IMR-90 (cell line): ENCODE data around the gene ZNF563. TPM values are rescaled to one million over a fixed set of nuclear protein-coding genes. Genes with fewer than 3 reads are reported as not detected.

ENCODE experiments used
- ATAC-seq: fragments of 200-7000 bp; cut with Tn5 transposase; 2 replicates; pipeline ENCODE4 v1.9.1; 2020; ENCODE audit warnings: low read depth, mild to moderate bottlenecking, moderate library complexity
- BruUV-seq: library from RNA; stranded (reverse); fragments of 400-500 nt; replicated peaks from 2 replicates; lab custom pipeline; 2021; lab: Mats Ljungman, UMichigan
- CTCF ChIA-PET: fragments of 300-600 bp; formaldehyde crosslinking; extraction: SDS; loops from one replicate; lab custom pipeline; 2021; ENCODE audit warnings: antibody characterized with exemption; lab: Yijun Ruan, JAX
- POLR2A ChIA-PET: fragments of 300-600 bp; sonication (Branson Sonifier 250); formaldehyde crosslinking; loops from one replicate; lab custom pipeline; 2022; ENCODE audit warnings: antibody characterized with exemption; ENCODE audit not compliant: unreplicated experiment; lab: Charles Lee
- DNase-seq: peaks from one replicate; pipeline ENCODE4 v3.0.0; 2013
- H2AFZ ChIP-seq: replicated peaks from 2 replicates; pipeline ENCODE3; 2013; ENCODE audit warnings: low read length, mild to moderate bottlenecking; ENCODE audit not compliant: poor library complexity
- H2AK5ac ChIP-seq: 2 replicates; pipeline ENCODE4 v1.6.1; 2013; ENCODE audit warnings: low read depth, low read length, inconsistent platforms
- H2AK9ac ChIP-seq: replicated peaks from 2 replicates; pipeline ENCODE3; 2013; ENCODE audit warnings: mild to moderate bottlenecking, low read depth, low read length, moderate library complexity; ENCODE audit not compliant: poor library complexity
- H2BK120ac ChIP-seq: 2 replicates; pipeline ENCODE4 v1.6.1; 2013; ENCODE audit warnings: low read depth, low read length, inconsistent platforms
- H2BK15ac ChIP-seq: 3 replicates; pipeline ENCODE4 v1.6.1; 2013; ENCODE audit warnings: low read depth, low read length, inconsistent platforms
- H2BK20ac ChIP-seq: 2 replicates; pipeline ENCODE4 v1.6.1; 2013; ENCODE audit warnings: low read depth, mild to moderate bottlenecking, inconsistent platforms, low read length, moderate library complexity
- H2BK5ac ChIP-seq: 2 replicates; pipeline ENCODE4 v1.6.1; 2013; ENCODE audit warnings: mild to moderate bottlenecking, low read depth, low read length, inconsistent platforms; ENCODE audit not compliant: poor library complexity, severe bottlenecking
- H3K14ac ChIP-seq: replicated peaks from 2 replicates; pipeline ENCODE4 v1.6.1; 2013; ENCODE audit warnings: low read depth, low read length, inconsistent platforms
- H3K18ac ChIP-seq: 2 replicates; pipeline ENCODE4 v1.6.1; 2013; ENCODE audit warnings: low read depth, low read length, control low read depth
- H3K23ac ChIP-seq: 2 replicates; pipeline ENCODE4 v1.6.1; 2013; ENCODE audit warnings: low read depth, low read length, inconsistent platforms
- H3K27ac ChIP-seq: 2 replicates; pipeline ENCODE4 v1.5.1; 2013; ENCODE audit warnings: mild to moderate bottlenecking, control low read depth, low read length; ENCODE audit not compliant: insufficient read depth
- H3K27me3 ChIP-seq: 2 replicates; pipeline ENCODE4 v1.6.1; 2013; ENCODE audit warnings: low read length; ENCODE audit not compliant: control insufficient read depth, insufficient read depth
- H3K36me3 ChIP-seq: 2 replicates; pipeline ENCODE4 v1.6.1; 2013; ENCODE audit warnings: low read length, mixed read lengths; ENCODE audit not compliant: control insufficient read depth, insufficient read depth
- H3K4ac ChIP-seq: 2 replicates; pipeline ENCODE4 v1.6.1; 2013; ENCODE audit warnings: low read depth, low read length, inconsistent platforms
- H3K4me1 ChIP-seq: 2 replicates; pipeline ENCODE4 v1.6.1; 2013; ENCODE audit warnings: low read length, mixed read lengths; ENCODE audit not compliant: control insufficient read depth, insufficient read depth
- H3K4me2 ChIP-seq: 2 replicates; pipeline ENCODE4 v1.6.1; 2013; ENCODE audit warnings: low read depth, mild to moderate bottlenecking, control low read depth, low read length, moderate library complexity
- H3K4me3 ChIP-seq: 2 replicates; pipeline ENCODE4 v1.5.1; 2013; ENCODE audit warnings: low read depth, mild to moderate bottlenecking, control low read depth, low read length, moderate library complexity; ENCODE audit not compliant: insufficient read depth
- H3K56ac ChIP-seq: 2 replicates; pipeline ENCODE4 v1.6.1; 2013; ENCODE audit warnings: low read length, inconsistent platforms; ENCODE audit not compliant: insufficient read depth; ENCODE audit errors: extremely low read depth
- H3K79me1 ChIP-seq, 2 experiments: 2 replicates each; pipeline ENCODE4 v1.6.1; 2013; ENCODE audit warnings: low read length in 2 of 2, inconsistent platforms in 1 of 2, low read depth in 1 of 2
- H3K9ac ChIP-seq: 2 replicates; pipeline ENCODE4 v1.6.1; 2013; ENCODE audit warnings: low read depth, low read length, control low read depth
- H3K9me1 ChIP-seq: 2 replicates; pipeline ENCODE4 v1.6.1; 2013; ENCODE audit warnings: low read length, inconsistent platforms; ENCODE audit not compliant: insufficient read depth
- H3K9me3 ChIP-seq: 2 replicates; pipeline ENCODE4 v1.6.1; 2013; ENCODE audit warnings: low read length; ENCODE audit not compliant: control insufficient read depth, insufficient read depth
- H4K20me1 ChIP-seq: 2 replicates; pipeline ENCODE4 v1.6.1; 2013; ENCODE audit warnings: low read length, inconsistent platforms; ENCODE audit not compliant: insufficient read depth
- H4K5ac ChIP-seq: 2 replicates; pipeline ENCODE4 v1.6.1; 2013; ENCODE audit warnings: mild to moderate bottlenecking, low read depth, low read length, control low read depth
- H4K8ac ChIP-seq, 2 experiments: 2 replicates each; pipeline ENCODE4 v1.6.1; 2013; ENCODE audit warnings: low read depth in 2 of 2, low read length in 2 of 2, control low read depth in 1 of 2, inconsistent platforms in 1 of 2
- H4K91ac ChIP-seq: 2 replicates; pipeline ENCODE4 v1.6.1; 2013; ENCODE audit warnings: low read depth, low read length, inconsistent platforms; ENCODE audit not compliant: insufficient read depth
- BHLHE40 ChIP-seq: fragments of 150-350 bp; IDR thresholded peaks from 2 replicates; pipeline ENCODE4 v1.6.1; 2016; ENCODE audit warnings: mild to moderate bottlenecking, low read depth, low read length
- CEBPB ChIP-seq: IDR thresholded peaks from 2 replicates; pipeline ENCODE4 v1.6.1; 2012; ENCODE audit warnings: low read depth, low read length, improper control_type of control experiment
- CHD1 ChIP-seq: IDR thresholded peaks from 2 replicates; pipeline ENCODE4 v1.6.1; 2012; ENCODE audit warnings: low read depth, low read length, improper control_type of control experiment
- FOS ChIP-seq: fragments of 150-350 bp; IDR thresholded peaks from 2 replicates; pipeline ENCODE4 v1.6.1; 2016; ENCODE audit warnings: low read depth, low read length
- MAFK ChIP-seq: IDR thresholded peaks from 2 replicates; pipeline ENCODE4 v1.6.1; 2012; ENCODE audit warnings: low read depth, low read length, improper control_type of control experiment
- MAZ ChIP-seq: IDR thresholded peaks from 2 replicates; pipeline ENCODE4 v1.6.1; 2012; ENCODE audit warnings: low read depth, mild to moderate bottlenecking, low read length, improper control_type of control experiment, moderate library complexity, borderline replicate concordance
- NFE2L2 ChIP-seq: fragments of 150-350 bp; IDR thresholded peaks from 2 replicates; pipeline ENCODE4 v1.6.1; 2016; ENCODE audit warnings: low read depth, mild to moderate bottlenecking, low read length
- POLR2A ChIP-seq: IDR thresholded peaks from 2 replicates; pipeline ENCODE4 v1.6.1; 2012; ENCODE audit warnings: mild to moderate bottlenecking, low read depth, low read length
- RAD21 ChIP-seq: IDR thresholded peaks from 2 replicates; pipeline ENCODE4 v1.6.1; 2012; ENCODE audit warnings: low read length, improper control_type of control experiment
- RCOR1 ChIP-seq: IDR thresholded peaks from 2 replicates; pipeline ENCODE4 v1.6.1; 2012; ENCODE audit warnings: mild to moderate bottlenecking, low read length, improper control_type of control experiment; ENCODE audit not compliant: insufficient replicate concordance
- RFX5 ChIP-seq: IDR thresholded peaks from 2 replicates; pipeline ENCODE4 v1.8.0; 2012; ENCODE audit warnings: low read depth, mild to moderate bottlenecking, low read length, moderate library complexity
- SMC3 ChIP-seq: fragments of 150-350 bp; IDR thresholded peaks from 2 replicates; pipeline ENCODE4 v1.6.1; 2016; ENCODE audit warnings: low read depth, mild to moderate bottlenecking, antibody characterized with exemption, low read length, moderate library complexity
- whole genome bisulfite sequencing, 2 experiments: methylation state at CpG; one replicate each; pipeline versions ENCODE4 v1.1.5 to v1.1.7; 2013; ENCODE audit warnings: missing lambda C conversion rate in 2 of 2; ENCODE audit not compliant: insufficient read length in 1 of 2; ENCODE audit errors: extremely low coverage in 2 of 2; 5-methylcytosine and 5-hydroxymethylcytosine counted together
- dilution Hi-C: fragments of 300-500 bp; cut with HindIII; formaldehyde crosslinking; loops from one replicate; pipeline ENCODE4 v1.14.3; 2018; ENCODE audit warnings: low sequenced_read_pairs; ENCODE audit not compliant: unreplicated experiment
- in situ Hi-C: fragments of 300-500 bp; cut with MboI; formaldehyde crosslinking; loops from 3 replicates; pipeline ENCODE4 v1.14.3; 2019; ENCODE audit warnings: low sequenced_read_pairs, inconsistent platforms, mixed read lengths
- intact Hi-C: fragments of 100-400 bp; cut with micrococcal nuclease; formaldehyde crosslinking; loops from 2 replicates; pipeline ENCODE4 v1.10.0; 2022
- polyA plus RNA-seq, 3 experiments: library from polyadenylated mRNA; depleted of rRNA; stranded (reverse); fragments of >200 nt; gene quantifications; 2 replicates each; pipeline ENCODE4 v1.2.3, GENCODE V29; 2012; ENCODE audit warnings: low replicate concordance in 1 of 3
- total RNA-seq: library from RNA; depleted of rRNA; stranded (reverse); fragments of >200 nt; gene quantifications from 2 replicates; pipeline ENCODE4 v1.2.3, GENCODE V29; 2012
- TF ChIP-seq, protein P1 (sequence below): fragments of 150-350 bp; IDR thresholded peaks from 2 replicates; pipeline ENCODE4 v1.6.1; 2017; ENCODE audit warnings: mild to moderate bottlenecking, antibody characterized with exemption, low read length, low read depth
- TF ChIP-seq, protein P2 (sequence below): conservative IDR thresholded peaks from 2 replicates; pipeline ENCODE4 v1.5.1; 2012; ENCODE audit warnings: mild to moderate bottlenecking, low read depth, low read length, improper control_type of control experiment

ZNF563 gene
- total and polyA plus RNA-seq, 2 of the 4 experiments (the other 2 are of a cell fraction): 1.3 to 2.0 TPM

DNA sequence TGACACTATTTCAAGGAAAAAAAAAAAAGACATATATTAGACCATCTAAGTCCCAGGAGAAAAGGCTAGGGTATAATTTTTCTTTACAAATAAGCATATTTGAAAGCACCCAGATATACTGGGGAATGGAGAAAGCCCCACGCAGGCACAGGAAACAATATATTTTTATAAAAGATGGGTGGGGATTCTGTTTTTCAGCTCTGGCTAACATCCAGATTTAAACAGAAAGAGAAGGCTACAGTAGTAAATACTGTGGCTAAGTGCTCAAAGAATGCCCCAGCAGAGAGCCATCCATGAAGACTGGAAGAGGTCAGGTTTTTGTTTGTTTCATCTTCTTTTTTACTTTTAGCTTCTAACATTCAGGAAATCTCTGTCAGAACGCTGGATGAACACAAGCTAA, 54.7 kb downstream of the ZNF563 start:
- H3K18ac ChIP-seq: no peak overlapping the region
- no peak overlapping the region for H4K91ac ChIP-seq
- H4K20me1 ChIP-seq: no peaks in the 10 kb centered on the region
- no peak overlapping the region for H2BK15ac ChIP-seq
- peaks cover 29% of the 10 kb centered on the region for H3K36me3 ChIP-seq
- dilution Hi-C loops: no loop called here
- no TSS peak for BruUV-seq
- no peak overlapping the region for H2AK9ac ChIP-seq
- no peak overlapping the region for H4K5ac ChIP-seq
- intact Hi-C loops: no loop called here
- H3K79me1 ChIP-seq: peaks cover 4 to 23% of the 10 kb centered on the region in 2 experiments
- TF ChIP-seq POLR2A (no peak), NFE2L2 (no peak), CHD1 (no peak), MAZ (no peak), FOS (no peak), CEBPB (no peak), RFX5 (no peak), RCOR1 (no peak), BHLHE40 (no peak), MAFK (no peak), SMC3 (no peak), RAD21 (no peak)
- TF ChIP-seq, protein P1, sequence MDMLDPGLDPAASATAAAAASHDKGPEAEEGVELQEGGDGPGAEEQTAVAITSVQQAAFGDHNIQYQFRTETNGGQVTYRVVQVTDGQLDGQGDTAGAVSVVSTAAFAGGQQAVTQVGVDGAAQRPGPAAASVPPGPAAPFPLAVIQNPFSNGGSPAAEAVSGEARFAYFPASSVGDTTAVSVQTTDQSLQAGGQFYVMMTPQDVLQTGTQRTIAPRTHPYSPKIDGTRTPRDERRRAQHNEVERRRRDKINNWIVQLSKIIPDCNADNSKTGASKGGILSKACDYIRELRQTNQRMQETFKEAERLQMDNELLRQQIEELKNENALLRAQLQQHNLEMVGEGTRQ: no peak
- TF ChIP-seq, protein P2, sequence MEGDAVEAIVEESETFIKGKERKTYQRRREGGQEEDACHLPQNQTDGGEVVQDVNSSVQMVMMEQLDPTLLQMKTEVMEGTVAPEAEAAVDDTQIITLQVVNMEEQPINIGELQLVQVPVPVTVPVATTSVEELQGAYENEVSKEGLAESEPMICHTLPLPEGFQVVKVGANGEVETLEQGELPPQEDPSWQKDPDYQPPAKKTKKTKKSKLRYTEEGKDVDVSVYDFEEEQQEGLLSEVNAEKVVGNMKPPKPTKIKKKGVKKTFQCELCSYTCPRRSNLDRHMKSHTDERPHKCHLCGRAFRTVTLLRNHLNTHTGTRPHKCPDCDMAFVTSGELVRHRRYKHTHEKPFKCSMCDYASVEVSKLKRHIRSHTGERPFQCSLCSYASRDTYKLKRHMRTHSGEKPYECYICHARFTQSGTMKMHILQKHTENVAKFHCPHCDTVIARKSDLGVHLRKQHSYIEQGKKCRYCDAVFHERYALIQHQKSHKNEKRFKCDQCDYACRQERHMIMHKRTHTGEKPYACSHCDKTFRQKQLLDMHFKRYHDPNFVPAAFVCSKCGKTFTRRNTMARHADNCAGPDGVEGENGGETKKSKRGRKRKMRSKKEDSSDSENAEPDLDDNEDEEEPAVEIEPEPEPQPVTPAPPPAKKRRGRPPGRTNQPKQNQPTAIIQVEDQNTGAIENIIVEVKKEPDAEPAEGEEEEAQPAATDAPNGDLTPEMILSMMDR: no peak
- no peak overlapping the region for H3K14ac ChIP-seq
- no peak overlapping the region for H2AFZ ChIP-seq
- H2BK120ac ChIP-seq: no peak overlapping the region
- no peak overlapping the region for H3K4me3 ChIP-seq
- H2BK5ac ChIP-seq: no peak overlapping the region
- H3K27me3 ChIP-seq: no peaks in the 10 kb centered on the region
- no peak overlapping the region for H4K8ac ChIP-seq
- CTCF ChIA-PET: no interaction called here
- H3K27ac ChIP-seq: no peak overlapping the region
- H3K23ac ChIP-seq: no peak overlapping the region
- no peaks in the 10 kb centered on the region for H3K9me1 ChIP-seq
- H2BK20ac ChIP-seq: no peak overlapping the region
- ATAC-seq: no peak
- H3K9me3 ChIP-seq: peaks cover 53% of the 10 kb centered on the region
- no peak for DNase-seq
- H3K4ac ChIP-seq: no peak overlapping the region
- H3K56ac ChIP-seq: no peak overlapping the region
- H2AK5ac ChIP-seq: no peak overlapping the region
- H3K4me1 ChIP-seq: no peaks in the 10 kb centered on the region
- POLR2A ChIA-PET: no interaction called here
- H3K9ac ChIP-seq: no peak overlapping the region
- H3K4me2 ChIP-seq: no peak overlapping the region
- no CpG with 5 or more reads among the region's 2 CpGs for WGBS, 2 experiments
- in situ Hi-C loops: no loop called here
